Upper lobe of right lung (tissue), 1 donor: ENCODE data around the gene DYRK2. TPM values are rescaled to one million over a fixed set of nuclear protein-coding genes. Genes with fewer than 3 reads are reported as not detected.

Experiments
- ATAC-seq: fragments of 200-7000 bp; cut with Tn5 transposase; one replicate; pipeline ENCODE4 v1.9.1; 2020; ENCODE audit warnings: mild to moderate bottlenecking, moderate library complexity
- DNase-seq: peaks from one replicate; pipeline ENCODE4 v3.0.0-alpha.2; 2020
- H3K27ac ChIP-seq: fragments of 200-600 bp; one replicate; pipeline ENCODE4 v1.8.0; 2022
- H3K27me3 ChIP-seq: fragments of 200-600 bp; one replicate; pipeline ENCODE4 v1.8.0; 2022; ENCODE audit warnings: mild to moderate bottlenecking
- H3K36me3 ChIP-seq: fragments of 200-600 bp; one replicate; pipeline ENCODE4 v1.8.0; 2022
- H3K4me1 ChIP-seq: fragments of 200-600 bp; one replicate; pipeline ENCODE4 v1.8.0; 2022
- H3K4me3 ChIP-seq: fragments of 200-600 bp; one replicate; pipeline ENCODE4 v1.8.0; 2022; ENCODE audit warnings: mild to moderate bottlenecking
- H3K9me3 ChIP-seq: fragments of 200-600 bp; one replicate; pipeline ENCODE4 v1.8.0; 2022
- CTCF ChIP-seq: fragments of 200-600 bp; IDR thresholded peaks from one replicate; pipeline ENCODE4 v1.8.0; 2022; ENCODE audit warnings: antibody characterized with exemption
- intact Hi-C: fragments of 100-400 bp; cut with DNase I; formaldehyde crosslinking; loops from one replicate; pipeline ENCODE4 v1.11.0; 2022
- total RNA-seq: library from RNA; stranded (reverse); fragmentation: NEBNext Ultra II Directional; extraction: Animal tissue kit (Norgen Biotek cat#: 25700); gene quantifications from one replicate; pipeline ENCODE4 v1.2.1, GENCODE V29; 2021
- donor health status: DM: no; HTN: yes; CAD: no; lungs with severe emphysema.

Gene DYRK2
- total RNA-seq, 1 donor from 2014 or later, result 15.5 TPM

- Histone ChIP-seq H3K36me3 (no peaks in the 10 kb centered on the region), H3K4me3 (no peak overlapping the region), H3K27me3 (no peaks in the 10 kb centered on the region), H3K9me3 (no peaks in the 10 kb centered on the region), H3K4me1 (no peaks in the 10 kb centered on the region), H3K27ac (no peak overlapping the region)
- TF ChIP-seq CTCF, result no peak
- DNase-seq (no peak), ATAC-seq (no peak)
- intact Hi-C loops, result no loop called here
Observed at GRCh38 chr12:67625004-67625403, 23.5 kb upstream of the DYRK2 start.

GRCh38 chr12:67626156-67626555, 22.4 kb upstream of the DYRK2 start:
- H3K36me3 ChIP-seq, result no peaks in the 10 kb centered on the region
- intact Hi-C loops, result no loop called here
- TF ChIP-seq CTCF, result no peak
- DNase-seq (no peak), ATAC-seq (no peak)
- no peaks in the 10 kb centered on the region for H3K9me3 ChIP-seq
- H3K4me1 ChIP-seq, result no peaks in the 10 kb centered on the region
- H3K27ac ChIP-seq, result no peak overlapping the region
- no peak overlapping the region for H3K4me3 ChIP-seq
- no peaks in the 10 kb centered on the region for H3K27me3 ChIP-seq

- TF ChIP-seq CTCF, result peak; percentile 22
- DNase-seq (peak; percentile 67), ATAC-seq (peak; percentile 89)
- Histone ChIP-seq H3K4me1 (no peaks in the 10 kb centered on the region), H3K4me3 (no peak overlapping the region), H3K27ac (peak overlapping the region; percentile 24), H3K27me3 (no peaks in the 10 kb centered on the region), H3K9me3 (no peaks in the 10 kb centered on the region), H3K36me3 (no peaks in the 10 kb centered on the region)
- intact Hi-C loops, result no loop called here
Observed at GRCh38 chr12:67630373-67631088, 18.0 kb upstream of the DYRK2 start.

GRCh38 chr12:67632005-67632404, 16.5 kb upstream of the DYRK2 start:
- Histone ChIP-seq H3K4me1 (no peaks in the 10 kb centered on the region), H3K36me3 (no peaks in the 10 kb centered on the region), H3K27me3 (no peaks in the 10 kb centered on the region), H3K9me3 (no peaks in the 10 kb centered on the region), H3K4me3 (no peak overlapping the region), H3K27ac (no peak overlapping the region)
- intact Hi-C loops, result no loop called here
- ATAC-seq, result no peak
- DNase-seq, result no peak
- TF ChIP-seq CTCF, result no peak

GRCh38 chr12:67633024-67633610, 15.4 kb upstream of the DYRK2 start:
- no peak for ATAC-seq
- H3K4me3 ChIP-seq, result no peak overlapping the region
- H3K27me3 ChIP-seq, result no peaks in the 10 kb centered on the region
- no peaks in the 10 kb centered on the region for H3K36me3 ChIP-seq
- DNase-seq, result no peak
- H3K4me1 ChIP-seq, result no peaks in the 10 kb centered on the region
- intact Hi-C loops, result no loop called here
- no peak overlapping the region for H3K27ac ChIP-seq
- no peaks in the 10 kb centered on the region for H3K9me3 ChIP-seq
- TF ChIP-seq CTCF, result no peak
